ENCODE data around the gene ID3. TPM values are rescaled to one million over a fixed set of nuclear protein-coding genes. Genes with fewer than 3 reads are reported as not detected.

Gene ID3
- total and polyA plus RNA-seq, 2 of the 8 experiments (the other 6 are each of a cell fraction or from before 2014, with no cell fraction given), result 240 to 304 TPM

DNA sequence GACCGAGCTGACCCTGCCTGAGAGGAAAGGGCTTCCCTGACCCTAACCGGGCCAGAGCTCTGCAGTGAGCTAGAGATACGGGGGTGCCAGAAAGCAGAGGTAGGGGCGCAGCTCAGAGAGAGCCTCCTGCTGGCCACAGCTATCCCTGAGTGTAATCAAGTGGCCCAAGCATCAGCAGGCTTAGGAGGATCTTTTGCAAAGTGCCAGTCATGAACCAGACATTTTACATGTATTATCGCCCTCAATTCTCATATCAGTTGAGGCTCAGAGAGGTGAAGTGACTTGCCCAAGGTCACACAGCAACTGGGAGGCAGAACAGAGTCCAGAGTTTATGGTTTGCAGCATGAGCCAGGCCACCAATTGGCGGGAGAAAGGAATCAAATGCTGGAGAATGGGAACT is 7.0 kb upstream of the ID3 start:
- Histone ChIP-seq H3K23ac (ENCODE audit: insufficient read length) (no peak overlapping the region), H2AK5ac (ENCODE audit: low read depth, low read length) (no peak overlapping the region), H3K36me3 (ENCODE audit: control insufficient read depth in 2 of 4, insufficient read depth in 4 of 4, low read length in 3 of 4) (no peaks in the 10 kb centered on the region), H3K4ac (replicated peaks; ENCODE audit: insufficient read length, low read depth, low read length) (peak overlapping the region; percentile 90), H3K27me3 (replicated peaks in 1 of 4; ENCODE audit: control insufficient read depth in 3 of 4, extremely low read depth in 1 of 4, insufficient read depth in 3 of 4, low read length in 3 of 4) (peaks cover 0 to 5% (median 0%) of the 10 kb centered on the region in 4 experiments; a peak in 4 of 7 replicates), H3K18ac (ENCODE audit: extremely low read depth, low read length) (peak overlapping the region; percentile 55; the same call in 1 of the 2 replicates), H2BK12ac (ENCODE audit: low read depth, low read length) (peak overlapping the region; percentile 95; the same call in 1 of the 2 replicates), H4K91ac (replicated peaks; ENCODE audit: insufficient read length, low read length) (peak overlapping the region; percentile 56), H3K23me2 (ENCODE audit: low read depth, low read length) (peaks cover 6% of the 10 kb centered on the region; the same call in 1 of the 2 replicates), H3K4me2 (ENCODE audit: insufficient read depth in 1 of 2, low read depth in 2 of 2, low read length in 2 of 2) (no peak overlapping the region), H4K8ac (ENCODE audit: extremely low read depth, insufficient read depth, low read length) (no peak overlapping the region; the same call in 1 of the 2 replicates), H4K5ac (ENCODE audit: insufficient read length, low read depth, low read length) (peak overlapping the region; percentile 16), H2AFZ (ENCODE audit: low read length) (no peak overlapping the region), H3K14ac (ENCODE audit: insufficient read length) (no peak overlapping the region), H3K9me3 (ENCODE audit: insufficient read depth in 2 of 2, low read depth in 1 of 2, low read length in 1 of 2) (no peaks in the 10 kb centered on the region), H3K56ac (replicated peaks; ENCODE audit: insufficient read length, low read depth, low read length) (no peak overlapping the region), H3K79me2 (ENCODE audit: control insufficient read depth in 1 of 2, insufficient read depth in 2 of 2, low read length in 2 of 2) (no peaks in the 10 kb centered on the region; a peak in 1 of 4 replicates), H2BK5ac (ENCODE audit: low read depth, low read length) (peak overlapping the region; percentile 36; the same call in 1 of the 2 replicates), H2BK15ac (ENCODE audit: low read length) (no peak overlapping the region), H4K20me1 (replicated peaks in 1 of 2; ENCODE audit: control insufficient read depth in 1 of 2, insufficient read depth in 2 of 2, low read length in 2 of 2) (no peaks in the 10 kb centered on the region), H2BK120ac (replicated peaks; ENCODE audit: low read depth, low read length) (peak overlapping the region; percentile 48), H3K4me3 (ENCODE audit: extremely low read depth in 1 of 4, insufficient read depth in 2 of 4, low read depth in 3 of 4, low read length in 4 of 4) (no peak overlapping the region), H3K79me1 (ENCODE audit: low read depth, low read length) (0 out of 2 replicates have a peak, but pooled peaks cover 2% of the 10 kb centered on the region), H2BK20ac (ENCODE audit: low read length) (peak overlapping the region; percentile 6; the same call in 1 of the 2 replicates), H3K9ac (replicated peaks in 1 of 4; ENCODE audit: extremely low read depth in 1 of 4, low read depth in 3 of 4, low read length in 3 of 4) (no peak overlapping the region), H3K27ac (ENCODE audit: low read depth, low read length) (no peak overlapping the region), H3K4me1 (replicated peaks in 1 of 4; ENCODE audit: control insufficient read depth in 3 of 4, insufficient read depth in 4 of 4, low read length in 3 of 4) (peaks cover 13 to 26% (median 17%) of the 10 kb centered on the region in 4 experiments)
- ChIA-PET POLR2A (ENCODE audit: partially characterized antibody) (interaction anchor here (1.1 to 20.4 kb wide), 5 partner anchors 10 to 126 kb away, joined by 3 to 547 read pairs (median 6); partner anchors contain the start of genes ID3 and RPL11), CTCF (ENCODE audit: partially characterized antibody) (interaction anchor here (0.6 to 12.3 kb wide), 18 partner anchors 10 to 222 kb away, joined by 3 to 143 read pairs (median 4); partner anchors contain the start of gene HNRNPR)
- FAIRE-seq, result no peak
- DNase-seq (ENCODE audit: low read depth in 1 of 2, low spot score in 2 of 2), result no peak
- 78% methylated on average over 6 of the region's 6 CpGs; no CpG with 5 or more reads in 1 of the 2 experiments for WGBS, 2 experiments (ENCODE audit: extremely low coverage in 1 of 2, insufficient coverage in 1 of 2, insufficient read length in 1 of 2, insufficient replicate concordance in 2 of 2, low coverage in 1 of 2, low lambda C conversion rate in 2 of 2, missing lambda C conversion rate in 1 of 2)
- no peak for TF ChIP-seq FOSL1 (IDR thresholded peaks at IDR 0.05; ENCODE audit: insufficient read depth, low read depth, low read length)
- no peak for TF ChIP-seq NRF1 (IDR thresholded peaks at IDR 0.05; ENCODE audit: low read depth, low read length)
- no peak for TF ChIP-seq CHD1 (IDR thresholded peaks at IDR 0.05; ENCODE audit: low read depth, low read length)
- TF ChIP-seq POU5F1 (IDR thresholded peaks at IDR 0.05; ENCODE audit: low read depth, low read length), result no peak
- no peak for TF ChIP-seq ASH2L (IDR thresholded peaks at IDR 0.05; ENCODE audit: low read length)
- no peak for TF ChIP-seq KDM4A (IDR thresholded peaks at IDR 0.05; ENCODE audit: low read depth, low read length, severe bottlenecking)
- TF ChIP-seq, protein P1, sequence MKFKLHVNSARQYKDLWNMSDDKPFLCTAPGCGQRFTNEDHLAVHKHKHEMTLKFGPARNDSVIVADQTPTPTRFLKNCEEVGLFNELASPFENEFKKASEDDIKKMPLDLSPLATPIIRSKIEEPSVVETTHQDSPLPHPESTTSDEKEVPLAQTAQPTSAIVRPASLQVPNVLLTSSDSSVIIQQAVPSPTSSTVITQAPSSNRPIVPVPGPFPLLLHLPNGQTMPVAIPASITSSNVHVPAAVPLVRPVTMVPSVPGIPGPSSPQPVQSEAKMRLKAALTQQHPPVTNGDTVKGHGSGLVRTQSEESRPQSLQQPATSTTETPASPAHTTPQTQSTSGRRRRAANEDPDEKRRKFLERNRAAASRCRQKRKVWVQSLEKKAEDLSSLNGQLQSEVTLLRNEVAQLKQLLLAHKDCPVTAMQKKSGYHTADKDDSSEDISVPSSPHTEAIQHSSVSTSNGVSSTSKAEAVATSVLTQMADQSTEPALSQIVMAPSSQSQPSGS (IDR thresholded peaks at IDR 0.05; ENCODE audit: low read length), result no peak
- TF ChIP-seq POLR2A (IDR thresholded peaks at IDR 0.05; ENCODE audit: control extremely low read depth in 1 of 2, low read depth in 2 of 2, low read length in 2 of 2), result no peak
- no peak for TF ChIP-seq SIRT6 (IDR thresholded peaks at IDR 0.05; ENCODE audit: low read length)
- no peak for TF ChIP-seq PHF8 (conservative IDR thresholded peaks at IDR 0.05; ENCODE audit: low read depth, low read length)
- TF ChIP-seq CTBP2 (IDR thresholded peaks at IDR 0.05; ENCODE audit: borderline replicate concordance, insufficient read depth, insufficient read length, low read length), result no peak
- no peak for TF ChIP-seq JUN (IDR thresholded peaks at IDR 0.05; ENCODE audit: low read depth, low read length)

All from H1 (cell line).